SK-N-SH treated with all-trans-retinoic acid at 6 μM for 48 hours (cell line): ENCODE data around the gene TROAP.
A peak's percentile ranks its signal among the peaks of the same experiment; 100 is the strongest.

Source experiments
- ATAC-seq: fragments of 200-7000 bp; cut with Tn5 transposase; 3 replicates; pipeline ENCODE4 v1.9.1; 2020; ENCODE audit warnings: mild to moderate bottlenecking, moderate library complexity
- ARNTL ChIP-seq: fragments of 450-650 bp; formaldehyde crosslinking; IDR thresholded peaks from 2 replicates; pipeline ENCODE4 v1.5.0; 2020; ENCODE audit warnings: low read depth, mild to moderate bottlenecking, moderate library complexity, borderline replicate concordance
- BACH2 ChIP-seq: fragments of 250-450 bp; sonication (Bioruptor Pico); IDR thresholded peaks from 2 replicates; pipeline ENCODE4 v1.9.0; 2021; ENCODE audit warnings: mild to moderate bottlenecking, borderline replicate concordance
- CREB5 ChIP-seq: fragments of 250-450 bp; sonication (Bioruptor Pico); IDR thresholded peaks from 2 replicates; pipeline ENCODE4 v1.5.1; 2020; ENCODE audit warnings: low read depth, mild to moderate bottlenecking, moderate library complexity
- CSDC2 ChIP-seq: fragments of 250-450 bp; sonication (Bioruptor Pico); IDR thresholded peaks from 2 replicates; pipeline ENCODE4 v1.5.0; 2020; ENCODE audit warnings: mild to moderate bottlenecking, moderate library complexity
- CSRNP3 ChIP-seq: fragments of 250-450 bp; sonication (Bioruptor Pico); IDR thresholded peaks from 2 replicates; pipeline ENCODE4 v1.5.1; 2021; ENCODE audit warnings: mild to moderate bottlenecking, moderate library complexity
- ESRRG ChIP-seq: fragments of 250-450 bp; sonication (Bioruptor Pico); IDR thresholded peaks from 2 replicates; pipeline ENCODE4 v1.6.1; 2021; ENCODE audit warnings: mild to moderate bottlenecking
- GLIS3 ChIP-seq: fragments of 250-450 bp; sonication (Bioruptor Pico); IDR thresholded peaks from 2 replicates; pipeline ENCODE4 v1.5.0; 2020; ENCODE audit warnings: mild to moderate bottlenecking, moderate library complexity
- ISL1 ChIP-seq: fragments of 250-450 bp; sonication (Bioruptor Pico); IDR thresholded peaks from 2 replicates; pipeline ENCODE4 v2.1.2; 2022; ENCODE audit warnings: mild to moderate bottlenecking, moderate library complexity
- OSR1 ChIP-seq: fragments of 250-450 bp; sonication (Bioruptor Pico); IDR thresholded peaks from 2 replicates; pipeline ENCODE4 v1.8.0; 2022; ENCODE audit warnings: moderate library complexity, mild to moderate bottlenecking, inconsistent platforms
- PATZ1 ChIP-seq: fragments of 250-450 bp; sonication (Bioruptor Pico); IDR thresholded peaks from 2 replicates; pipeline ENCODE4 v1.8.0; 2020; ENCODE audit warnings: mild to moderate bottlenecking, moderate library complexity, borderline replicate concordance
- PPARA ChIP-seq: fragments of 250-450 bp; sonication (Bioruptor Pico); IDR thresholded peaks from 2 replicates; pipeline ENCODE4 v1.5.0; 2020; ENCODE audit warnings: mild to moderate bottlenecking, borderline replicate concordance
- RARB ChIP-seq: fragments of 250-450 bp; sonication (Bioruptor Pico); IDR thresholded peaks from 2 replicates; pipeline ENCODE4 v1.8.0; 2021; ENCODE audit warnings: mild to moderate bottlenecking, moderate library complexity
- TCF4 ChIP-seq: fragments of 250-450 bp; sonication (Bioruptor Pico); IDR thresholded peaks from 2 replicates; pipeline ENCODE4 v1.8.0; 2021; ENCODE audit warnings: mild to moderate bottlenecking, moderate library complexity, borderline replicate concordance
- TOX ChIP-seq: fragments of 250-450 bp; sonication (Bioruptor Pico); IDR thresholded peaks from 2 replicates; pipeline ENCODE4 v1.8.0; 2021; ENCODE audit warnings: mild to moderate bottlenecking, moderate library complexity, borderline replicate concordance
- ZC3H10 ChIP-seq: fragments of 250-450 bp; sonication (Bioruptor Pico); IDR thresholded peaks from 2 replicates; pipeline ENCODE4 v1.5.1; 2021; ENCODE audit warnings: mild to moderate bottlenecking, moderate library complexity
- ZFP3 ChIP-seq: fragments of 250-450 bp; sonication (Bioruptor Pico); IDR thresholded peaks from 2 replicates; pipeline ENCODE4 v1.5.0; 2020; ENCODE audit warnings: mild to moderate bottlenecking, moderate library complexity
- ZFP30 ChIP-seq: fragments of 450-650 bp; formaldehyde crosslinking; IDR thresholded peaks from 2 replicates; pipeline ENCODE4 v1.5.0; 2022; ENCODE audit warnings: mild to moderate bottlenecking, moderate library complexity
- ZNF565 ChIP-seq: fragments of 450-650 bp; formaldehyde crosslinking; conservative IDR thresholded peaks from 2 replicates; pipeline ENCODE4 v1.5.0; 2020; ENCODE audit warnings: low read depth, mild to moderate bottlenecking, moderate library complexity
- ZNF70 ChIP-seq: fragments of 450-650 bp; formaldehyde crosslinking; IDR thresholded peaks from 2 replicates; pipeline ENCODE4 v1.5.0; 2020; ENCODE audit warnings: mild to moderate bottlenecking, moderate library complexity
- ZNF8 ChIP-seq: fragments of 450-650 bp; formaldehyde crosslinking; IDR thresholded peaks from 2 replicates; pipeline ENCODE4 v1.5.0; 2020; ENCODE audit warnings: mild to moderate bottlenecking, moderate library complexity
- TF ChIP-seq, protein P1 (sequence below): fragments of 250-450 bp; sonication (Bioruptor Pico); IDR thresholded peaks from 2 replicates; pipeline ENCODE4 v1.5.0; 2020; ENCODE audit warnings: mild to moderate bottlenecking, moderate library complexity
- TF ChIP-seq, protein P2 (sequence below): fragments of 250-450 bp; sonication (Bioruptor Pico); IDR thresholded peaks from 2 replicates; pipeline ENCODE4 v1.8.0; 2021; ENCODE audit warnings: low read depth, mild to moderate bottlenecking, moderate library complexity, borderline replicate concordance

Gene TROAP

GRCh38 chr12:49365542-49365941 lies 42.5 kb downstream of the TROAP start:
- no peak for ATAC-seq

GRCh38 chr12:49366096-49366651 lies 43.1 kb downstream of the TROAP start:
- ATAC-seq = peak; percentile 26; the same call in 2 of the 3 replicates
- TF ChIP-seq ZNF70 (CRISPR knock-in tag) (no peak), RARB (no peak), TOX (CRISPR knock-in tag) (no peak), CSDC2 (CRISPR knock-in tag) (no peak), BACH2 (CRISPR knock-in tag) (no peak), ZFP30 (CRISPR knock-in tag) (no peak), ESRRG (no peak), ZC3H10 (CRISPR knock-in tag) (no peak), ISL1 (CRISPR knock-in tag) (no peak)
- TF ChIP-seq, protein P1, sequence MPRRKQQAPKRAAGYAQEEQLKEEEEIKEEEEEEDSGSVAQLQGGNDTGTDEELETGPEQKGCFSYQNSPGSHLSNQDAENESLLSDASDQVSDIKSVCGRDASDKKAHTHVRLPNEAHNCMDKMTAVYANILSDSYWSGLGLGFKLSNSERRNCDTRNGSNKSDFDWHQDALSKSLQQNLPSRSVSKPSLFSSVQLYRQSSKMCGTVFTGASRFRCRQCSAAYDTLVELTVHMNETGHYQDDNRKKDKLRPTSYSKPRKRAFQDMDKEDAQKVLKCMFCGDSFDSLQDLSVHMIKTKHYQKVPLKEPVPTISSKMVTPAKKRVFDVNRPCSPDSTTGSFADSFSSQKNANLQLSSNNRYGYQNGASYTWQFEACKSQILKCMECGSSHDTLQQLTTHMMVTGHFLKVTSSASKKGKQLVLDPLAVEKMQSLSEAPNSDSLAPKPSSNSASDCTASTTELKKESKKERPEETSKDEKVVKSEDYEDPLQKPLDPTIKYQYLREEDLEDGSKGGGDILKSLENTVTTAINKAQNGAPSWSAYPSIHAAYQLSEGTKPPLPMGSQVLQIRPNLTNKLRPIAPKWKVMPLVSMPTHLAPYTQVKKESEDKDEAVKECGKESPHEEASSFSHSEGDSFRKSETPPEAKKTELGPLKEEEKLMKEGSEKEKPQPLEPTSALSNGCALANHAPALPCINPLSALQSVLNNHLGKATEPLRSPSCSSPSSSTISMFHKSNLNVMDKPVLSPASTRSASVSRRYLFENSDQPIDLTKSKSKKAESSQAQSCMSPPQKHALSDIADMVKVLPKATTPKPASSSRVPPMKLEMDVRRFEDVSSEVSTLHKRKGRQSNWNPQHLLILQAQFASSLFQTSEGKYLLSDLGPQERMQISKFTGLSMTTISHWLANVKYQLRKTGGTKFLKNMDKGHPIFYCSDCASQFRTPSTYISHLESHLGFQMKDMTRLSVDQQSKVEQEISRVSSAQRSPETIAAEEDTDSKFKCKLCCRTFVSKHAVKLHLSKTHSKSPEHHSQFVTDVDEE (CRISPR knock-in tag) = no peak

More at GRCh38 chr12:49365542-49365941, 42.5 kb downstream of the TROAP start:
- TF ChIP-seq CREB5 (CRISPR knock-in tag) (no peak), ZFP30 (CRISPR knock-in tag) (no peak), RARB (no peak), TOX (CRISPR knock-in tag) (no peak), ZFP3 (no peak), ISL1 (CRISPR knock-in tag) (no peak)

- ATAC-seq = peak; percentile 85
- TF ChIP-seq CSDC2 (CRISPR knock-in tag) = no peak
- TF ChIP-seq CSRNP3 (CRISPR knock-in tag) = no peak
- TF ChIP-seq PATZ1 (CRISPR knock-in tag) = no peak
- no peak for TF ChIP-seq OSR1 (CRISPR knock-in tag)
- no peak for TF ChIP-seq ZNF565 (CRISPR knock-in tag)
- TF ChIP-seq TCF4 (CRISPR knock-in tag) = no peak
- TF ChIP-seq PPARA (CRISPR knock-in tag) = no peak
- TF ChIP-seq ESRRG = no peak
- TF ChIP-seq ZNF8 (CRISPR knock-in tag) = no peak
- TF ChIP-seq ARNTL = no peak
- TF ChIP-seq, protein P2, sequence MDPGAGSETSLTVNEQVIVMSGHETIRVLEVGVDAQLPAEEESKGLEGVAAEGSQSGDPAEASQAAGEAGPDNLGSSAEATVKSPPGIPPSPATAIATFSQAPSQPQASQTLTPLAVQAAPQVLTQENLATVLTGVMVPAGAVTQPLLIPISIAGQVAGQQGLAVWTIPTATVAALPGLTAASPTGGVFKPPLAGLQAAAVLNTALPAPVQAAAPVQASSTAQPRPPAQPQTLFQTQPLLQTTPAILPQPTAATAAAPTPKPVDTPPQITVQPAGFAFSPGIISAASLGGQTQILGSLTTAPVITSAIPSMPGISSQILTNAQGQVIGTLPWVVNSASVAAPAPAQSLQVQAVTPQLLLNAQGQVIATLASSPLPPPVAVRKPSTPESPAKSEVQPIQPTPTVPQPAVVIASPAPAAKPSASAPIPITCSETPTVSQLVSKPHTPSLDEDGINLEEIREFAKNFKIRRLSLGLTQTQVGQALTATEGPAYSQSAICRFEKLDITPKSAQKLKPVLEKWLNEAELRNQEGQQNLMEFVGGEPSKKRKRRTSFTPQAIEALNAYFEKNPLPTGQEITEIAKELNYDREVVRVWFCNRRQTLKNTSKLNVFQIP = no peak
- peak; percentile 73; the same call in 1 of the 2 replicates for TF ChIP-seq GLIS3 (CRISPR knock-in tag)
- TF ChIP-seq, protein P1 (CRISPR knock-in tag) = peak; percentile 91
- TF ChIP-seq ZFP3 = peak; percentile 70; the same call in 1 of the 2 replicates
- TF ChIP-seq TOX (CRISPR knock-in tag) = no peak
- TF ChIP-seq, all 23 proteins: peak for 3
These were observed 43.8 kb downstream of the TROAP start for GRCh38 chr12:49366652-49367380.
